Embryonic facial prominence (tissue), 1 donor: ENCODE measurements around the gene UGT1A7.
"Not testable (repeated sequence)": the region's sequence is repeated elsewhere in the genome, so short reads cannot be mapped to it uniquely, and the experiment has no call there.

Source experiments
- DNase-seq: peaks from one replicate; pipeline ENCODE4 v3.0.0-alpha.2; 2016; ENCODE audit errors: extremely low spot score

UGT1A7 gene

DNA sequence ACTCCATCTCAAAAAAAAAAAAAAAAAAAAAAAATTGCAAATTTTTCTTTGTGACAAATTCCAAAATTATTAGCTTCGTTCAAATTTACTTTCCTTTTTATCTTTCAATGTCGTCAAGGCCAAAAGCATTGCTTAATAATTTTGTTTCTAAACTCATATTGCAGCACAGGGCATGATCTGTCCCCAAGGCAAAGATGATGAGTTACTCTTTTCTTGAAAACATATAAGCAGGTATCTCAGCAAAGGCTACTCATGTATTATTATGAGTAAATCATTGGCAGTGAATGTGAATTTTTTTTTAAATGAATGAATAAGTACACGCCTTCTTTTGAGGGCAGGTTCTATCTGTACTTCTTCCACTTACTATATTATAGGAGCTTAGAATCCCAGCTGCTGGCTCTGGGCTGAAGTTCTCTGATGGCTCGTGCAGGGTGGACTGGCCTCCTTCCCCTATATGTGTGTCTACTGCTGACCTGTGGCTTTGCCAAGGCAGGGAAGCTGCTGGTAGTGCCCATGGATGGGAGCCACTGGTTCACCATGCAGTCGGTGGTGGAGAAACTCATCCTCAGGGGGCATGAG is at the start of gene UGT1A7:
TSS of gene UGT1A7 (plus strand) at position 381 of the 579 bp plus-strand sequence. CDS start at position 418, 37 bp downstream.
- no peak for DNase-seq

DNA sequence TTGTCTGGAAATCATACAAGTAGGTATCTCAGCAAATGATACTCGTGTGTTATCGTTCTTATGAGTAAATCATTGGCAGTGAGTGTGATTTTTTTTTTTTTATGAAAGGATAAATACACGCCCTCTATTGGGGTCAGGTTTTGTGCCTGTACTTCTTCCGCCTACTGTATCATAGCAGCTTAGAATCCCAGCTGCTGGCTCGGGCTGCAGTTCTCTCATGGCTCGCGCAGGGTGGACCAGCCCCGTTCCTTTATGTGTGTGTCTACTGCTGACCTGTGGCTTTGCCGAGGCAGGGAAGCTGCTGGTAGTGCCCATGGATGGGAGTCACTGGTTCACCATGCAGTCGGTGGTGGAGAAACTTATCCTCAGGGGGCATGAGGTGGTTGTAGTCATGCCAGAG is 45.4 kb upstream of the UGT1A7 start, which contains the start of gene UGT1A10:
TSS of gene UGT1A10 (plus strand) at position 143 of the 400 bp plus-strand sequence. CDS start at position 218, 75 bp downstream.
- not testable (repeated sequence) for DNase-seq

DNA sequence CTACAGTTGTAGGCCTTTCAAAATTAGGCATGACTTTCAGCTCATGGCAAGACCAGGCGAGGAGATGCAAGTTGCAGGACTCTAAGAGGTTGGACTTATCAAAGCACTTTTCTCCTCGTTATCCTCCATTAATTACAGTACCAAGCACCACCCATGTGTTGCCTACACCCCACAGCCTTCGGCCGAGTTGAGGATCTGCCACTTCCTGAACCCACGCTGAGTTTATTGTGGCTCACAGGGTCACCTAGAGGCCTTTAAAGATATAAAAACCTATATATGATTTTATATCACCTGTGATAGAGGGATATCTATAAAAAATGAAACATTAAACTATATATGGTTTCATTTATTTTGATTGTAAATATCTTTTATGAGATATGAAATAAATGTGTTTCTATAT is 42.9 kb upstream of the UGT1A7 start:
- no peak for DNase-seq

DNA sequence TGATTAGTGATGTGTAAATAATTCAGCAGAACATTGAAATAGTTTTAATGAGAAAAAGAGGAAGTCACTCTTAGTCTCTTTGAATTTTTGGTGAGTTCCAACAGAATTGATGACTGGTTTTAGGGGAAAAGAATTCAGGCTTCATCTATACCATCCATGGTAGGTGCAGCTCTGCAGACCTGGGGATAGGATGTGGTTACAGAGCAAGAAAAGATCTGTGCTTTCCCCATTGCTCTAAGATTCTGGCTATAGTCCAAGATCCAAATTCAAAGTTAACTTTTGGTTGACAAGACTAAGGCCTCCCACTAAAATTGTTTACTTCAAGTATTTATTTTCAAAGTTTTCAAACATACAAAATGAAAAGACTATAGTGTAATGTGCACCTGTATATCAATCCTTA is 41.8 kb upstream of the UGT1A7 start:
- DNase-seq = no peak

DNA sequence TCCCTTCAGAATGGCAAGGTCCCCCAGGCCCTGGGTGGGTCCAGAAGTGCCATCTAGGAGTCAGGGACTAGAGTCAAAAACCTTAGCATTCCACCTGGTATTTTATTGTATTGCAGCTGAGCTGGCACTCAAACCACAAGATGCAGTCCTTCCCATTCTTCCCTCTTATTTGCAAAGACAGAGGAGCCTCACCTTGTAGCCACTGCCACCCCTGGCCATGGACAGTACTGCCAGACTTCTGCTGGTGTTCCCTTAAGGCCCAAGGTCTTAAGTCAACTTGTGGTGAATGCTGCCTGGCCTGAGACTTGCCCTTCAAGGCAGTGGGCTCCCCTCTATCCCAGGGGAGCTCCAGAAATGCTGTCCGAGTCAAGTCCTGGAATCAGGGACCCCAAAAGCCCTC is 38.6 kb upstream of the UGT1A7 start:
- DNase-seq = no peak

DNA sequence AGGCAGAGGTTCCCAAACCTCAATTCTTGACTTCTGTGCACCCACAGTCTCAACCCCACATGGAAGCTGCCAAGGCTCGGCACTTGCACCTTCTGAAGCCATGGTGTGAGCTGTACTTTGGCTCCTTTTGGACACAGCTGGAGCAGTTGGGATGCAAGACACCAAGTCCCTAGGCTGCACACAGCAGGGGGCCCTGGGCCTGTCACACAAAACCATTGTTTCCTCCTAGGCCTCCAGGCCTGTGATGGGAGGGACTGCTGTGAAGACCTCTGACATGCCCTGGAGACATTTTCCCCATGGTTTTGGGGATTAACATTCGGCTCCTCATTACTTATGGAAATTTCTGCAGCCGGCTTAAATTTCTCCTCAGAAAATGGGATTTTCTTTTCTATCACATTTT is 35.7 kb upstream of the UGT1A7 start:
- DNase-seq = not testable (repeated sequence)

DNA sequence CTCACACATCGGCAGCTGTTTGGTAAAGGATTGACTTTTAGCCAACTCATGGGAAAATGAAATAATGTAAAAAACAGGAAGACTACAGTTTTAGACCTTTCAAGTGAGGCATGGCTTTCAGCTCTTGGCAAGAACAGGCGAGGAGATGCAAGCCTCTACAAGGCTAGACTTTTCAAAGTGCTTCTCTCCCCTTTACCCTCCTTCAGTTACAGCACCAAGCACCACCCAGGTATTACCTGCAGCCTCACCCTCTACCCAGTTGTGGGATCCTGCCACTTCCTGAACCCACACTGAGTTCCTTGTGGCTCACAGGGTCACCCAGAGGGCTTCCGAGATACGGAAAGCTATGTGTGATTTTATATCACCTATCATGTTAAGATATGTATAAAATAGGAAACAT is 30.7 kb upstream of the UGT1A7 start:
- DNase-seq = no peak

DNA sequence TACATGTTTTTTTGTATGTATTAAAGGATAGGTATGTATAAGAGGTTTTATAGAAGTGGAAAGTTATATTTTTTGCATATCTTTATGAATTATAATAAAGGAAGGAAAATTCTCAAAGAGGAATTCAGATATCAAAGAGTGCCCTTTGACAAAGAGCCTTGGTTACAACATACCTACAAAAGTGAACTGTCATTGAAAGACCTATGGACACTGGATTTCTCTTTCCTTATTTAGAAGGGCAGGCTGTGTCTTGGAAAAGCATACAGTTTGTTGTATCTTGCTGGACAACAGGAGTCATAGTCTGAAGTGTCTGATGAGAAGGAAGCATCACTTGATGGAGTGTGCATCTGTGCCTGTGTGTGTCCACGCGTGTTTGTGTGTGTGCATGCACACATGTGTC is 30.3 kb upstream of the UGT1A7 start:
- DNase-seq = no peak

DNA sequence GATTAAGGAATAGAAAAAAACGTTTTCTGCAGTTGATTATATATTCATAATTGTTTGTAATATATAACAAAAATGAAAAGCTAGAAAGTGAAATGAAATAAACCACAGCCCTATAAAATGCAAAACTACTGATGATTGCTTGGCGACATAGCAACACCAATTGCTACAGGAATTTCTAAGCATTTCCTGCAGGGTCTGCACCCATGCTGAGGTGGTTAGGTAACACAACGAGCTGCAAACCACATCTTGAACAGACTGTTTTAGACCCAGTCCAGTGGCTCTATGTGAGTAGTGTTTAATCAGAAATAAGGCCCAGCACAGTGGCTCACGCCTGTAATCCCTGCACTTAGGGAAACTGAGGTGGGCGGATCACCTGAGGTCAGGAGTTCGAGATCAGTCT is 27.2 kb upstream of the UGT1A7 start:
- DNase-seq = no peak

DNA sequence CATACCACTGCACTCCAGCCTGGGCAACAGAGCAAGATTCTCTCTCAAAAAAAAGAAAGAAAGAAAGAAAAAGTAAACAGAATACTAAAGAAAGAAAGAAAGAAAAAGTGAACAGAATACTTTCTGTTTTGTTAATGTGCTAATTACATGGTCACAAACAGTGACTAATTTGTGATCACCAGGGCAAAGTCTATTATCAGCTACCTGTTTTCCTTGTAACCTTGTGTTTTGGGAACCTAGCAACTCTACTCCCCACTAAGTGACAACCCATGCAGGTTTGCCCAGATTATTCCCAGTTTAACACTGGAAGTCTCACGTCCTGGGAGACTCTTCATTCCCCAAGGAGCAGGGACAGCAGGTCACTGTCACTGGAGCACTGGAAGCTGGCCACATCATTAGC is 26.7 kb upstream of the UGT1A7 start:
- DNase-seq = no peak

DNA sequence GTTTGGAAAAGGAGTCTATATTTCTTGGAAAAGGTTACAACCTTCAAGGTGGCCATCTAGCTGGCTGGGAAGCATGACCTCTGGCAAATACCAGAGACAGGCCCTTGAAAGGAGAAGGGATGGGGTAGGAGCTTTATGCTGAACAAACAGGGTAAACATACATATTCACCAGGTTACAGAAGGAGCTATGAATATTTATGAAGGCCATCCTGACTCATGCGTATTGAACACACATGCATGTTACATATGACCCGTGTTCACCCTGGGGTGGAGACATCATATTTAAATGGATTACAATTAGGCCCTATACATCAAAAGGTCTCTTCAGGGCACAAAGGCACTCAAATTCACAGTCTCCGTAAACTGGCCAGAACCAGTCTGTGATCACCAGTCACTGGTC is 25.8 kb upstream of the UGT1A7 start:
- DNase-seq = not testable (repeated sequence)

DNA sequence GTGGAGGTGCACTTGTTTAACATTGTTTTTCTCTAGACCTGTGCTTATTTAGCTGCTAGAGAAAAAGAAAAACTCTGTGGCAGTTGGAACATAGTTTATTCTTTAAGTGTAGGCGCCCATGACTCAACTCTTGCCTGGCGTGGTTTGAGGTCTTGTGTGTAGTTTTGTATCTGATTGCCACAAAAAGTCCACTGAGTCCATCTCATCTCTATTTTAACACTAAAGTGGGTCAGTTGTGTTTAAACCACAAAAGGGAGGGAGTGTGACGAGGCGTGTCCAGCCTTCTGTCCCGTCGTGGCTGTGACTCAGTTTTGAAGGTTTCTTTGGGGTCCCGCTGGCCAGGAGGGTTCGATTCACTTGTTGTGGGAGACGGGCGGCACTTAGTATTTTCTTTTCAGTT is 25.3 kb upstream of the UGT1A7 start:
- DNase-seq = no peak

DNA sequence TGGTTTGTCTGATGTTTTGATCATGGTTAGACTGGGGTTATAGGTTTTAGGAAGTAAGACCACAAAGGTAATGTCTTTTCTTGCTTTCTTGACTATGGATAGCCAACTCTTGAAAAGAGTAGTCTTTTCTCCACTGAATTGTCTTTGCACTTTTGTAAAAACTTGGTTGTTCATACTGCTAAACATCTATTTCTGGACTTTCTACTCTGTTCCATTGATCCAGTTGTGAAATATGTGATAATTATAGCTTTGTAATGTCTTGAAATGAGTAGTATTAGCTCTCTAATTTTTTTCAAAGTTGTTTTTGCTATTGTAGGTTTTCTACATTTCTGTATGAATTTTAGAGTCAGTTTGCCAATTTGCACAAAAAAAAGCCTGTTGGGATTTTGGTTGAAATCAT is 23.1 kb upstream of the UGT1A7 start:
- no peak for DNase-seq

DNA sequence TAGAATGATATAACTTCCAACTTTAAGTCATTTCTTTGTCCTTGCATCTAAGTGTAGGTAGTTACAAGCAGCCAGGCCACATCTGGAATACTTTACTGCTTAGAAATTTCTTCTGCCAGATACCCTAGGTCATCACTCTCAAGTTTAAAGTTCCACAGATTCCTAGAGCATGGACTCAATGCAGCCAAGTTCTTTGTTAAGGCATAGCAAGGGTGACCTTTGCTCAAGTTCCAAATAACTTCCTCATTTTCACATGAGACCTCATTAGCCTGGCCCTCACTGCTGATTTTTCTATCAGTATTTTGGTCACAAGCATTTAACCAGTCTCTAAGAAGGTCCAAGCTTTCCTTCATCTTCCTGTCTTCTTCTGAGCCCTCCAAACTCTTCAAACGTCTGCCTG is 17.8 kb upstream of the UGT1A7 start:
- DNase-seq = no peak

DNA sequence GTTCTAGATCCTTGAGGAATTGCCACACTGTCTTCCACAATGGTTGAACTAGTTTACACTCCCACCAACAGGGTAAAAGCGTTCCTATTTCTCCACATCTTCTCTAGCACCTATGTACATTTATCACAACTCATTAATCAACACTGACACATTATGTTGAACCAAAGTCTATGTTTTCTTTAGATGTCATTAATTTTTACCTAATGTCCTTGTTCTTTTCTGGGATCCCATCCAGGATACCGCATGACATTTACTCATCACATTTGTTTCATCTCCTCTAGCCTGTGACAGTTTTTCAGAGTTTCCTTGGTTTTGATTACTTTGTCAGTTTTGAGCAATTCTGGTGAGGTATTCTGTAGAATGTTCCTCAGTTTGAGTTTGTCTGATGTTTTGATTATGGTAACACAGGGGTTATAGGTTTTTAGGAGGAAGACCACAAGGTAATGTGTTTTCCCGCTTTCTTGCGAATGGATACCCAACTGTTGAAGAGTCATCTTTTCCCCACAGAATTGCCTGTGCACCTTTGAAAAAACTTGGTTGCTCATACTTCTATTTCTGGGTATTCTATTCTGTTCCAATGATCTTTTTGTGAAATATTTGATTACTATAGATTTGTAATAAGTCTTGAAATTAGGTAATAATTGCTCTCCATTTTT is 13.0 kb upstream of the UGT1A7 start:
- no peak for DNase-seq

DNA sequence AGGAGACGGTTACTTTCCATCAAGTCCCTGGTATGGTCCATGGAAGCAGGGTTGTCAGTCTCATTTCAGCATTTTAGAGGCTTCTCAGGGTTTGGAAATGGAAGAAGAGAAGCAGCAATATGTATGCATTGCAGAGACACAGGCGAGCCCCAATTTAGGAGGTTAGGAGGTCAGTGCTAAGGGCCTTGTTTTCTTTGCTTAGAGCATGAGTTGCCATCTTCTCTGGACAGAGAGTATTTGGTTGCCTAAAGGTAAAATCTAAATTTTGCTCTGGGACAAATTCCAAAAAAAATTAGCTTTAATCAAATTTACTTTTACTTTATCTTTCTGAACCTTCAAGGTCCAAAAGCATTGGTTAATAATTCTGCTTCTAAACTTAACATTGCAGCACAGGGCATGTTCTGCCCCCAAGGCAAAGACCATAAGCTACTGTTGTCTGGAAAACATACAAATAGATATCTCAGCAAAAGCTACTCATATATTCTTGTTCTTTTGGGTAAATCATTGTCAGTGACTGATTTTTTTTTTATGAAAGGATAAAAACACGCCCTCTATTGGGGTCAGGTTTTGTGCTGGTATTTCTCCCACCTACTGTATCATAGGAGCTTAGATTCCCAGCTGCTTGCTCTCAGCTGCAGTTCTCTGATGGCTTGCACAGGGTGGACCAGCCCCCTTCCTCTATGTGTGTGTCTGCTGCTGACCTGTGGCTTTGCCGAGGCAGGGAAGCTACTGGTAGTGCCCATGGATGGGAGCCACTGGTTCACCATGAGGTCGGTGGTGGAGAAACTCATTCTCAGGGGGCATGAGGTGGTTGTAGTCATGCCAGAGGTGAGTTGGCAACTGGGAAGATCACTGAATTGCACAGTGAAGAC is 10.2 kb upstream of the UGT1A7 start, which contains the start of gene UGT1A9:
TSS of gene UGT1A9 (plus strand) at position 609 of the 872 bp plus-strand sequence. CDS start at position 646, 37 bp downstream.
- DNase-seq = no peak

DNA sequence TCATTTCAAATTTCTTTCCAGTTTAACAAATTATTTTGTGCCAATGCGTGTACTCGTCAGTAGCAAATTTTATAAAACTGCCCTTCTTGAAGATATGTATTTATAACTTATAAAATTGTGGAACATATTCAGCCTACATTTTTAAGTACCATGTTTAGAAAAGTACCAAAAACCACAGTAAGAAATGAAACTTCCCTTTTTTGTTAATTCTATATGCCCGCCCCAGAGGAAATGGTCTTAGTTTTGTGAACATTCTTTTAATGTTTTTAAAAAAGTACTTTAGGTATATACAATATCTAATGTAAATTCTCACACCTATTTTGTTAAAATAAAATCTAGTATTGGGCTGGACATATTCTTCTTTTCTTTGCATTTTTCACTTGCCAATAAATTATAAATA is 8.8 kb upstream of the UGT1A7 start:
- no peak for DNase-seq

DNA sequence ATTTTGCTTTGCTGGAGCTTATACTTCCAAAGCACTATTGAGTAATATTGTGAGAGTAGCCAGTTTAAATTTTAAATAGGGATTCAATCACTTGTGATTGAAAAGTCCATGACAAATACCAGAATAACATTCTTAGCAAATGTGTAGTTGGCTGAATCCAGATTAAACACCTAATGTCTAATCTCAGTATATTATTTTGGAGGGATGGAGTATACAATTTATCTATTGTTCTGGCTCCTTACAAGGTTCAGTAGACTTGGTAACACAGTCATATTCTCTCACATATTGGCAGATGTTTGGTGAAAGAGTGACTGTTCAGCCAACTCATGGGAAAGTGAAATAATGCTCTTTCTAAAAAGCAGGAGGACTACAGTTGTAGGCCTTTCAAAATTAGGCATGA is 7.8 kb upstream of the UGT1A7 start:
- no peak for DNase-seq

DNA sequence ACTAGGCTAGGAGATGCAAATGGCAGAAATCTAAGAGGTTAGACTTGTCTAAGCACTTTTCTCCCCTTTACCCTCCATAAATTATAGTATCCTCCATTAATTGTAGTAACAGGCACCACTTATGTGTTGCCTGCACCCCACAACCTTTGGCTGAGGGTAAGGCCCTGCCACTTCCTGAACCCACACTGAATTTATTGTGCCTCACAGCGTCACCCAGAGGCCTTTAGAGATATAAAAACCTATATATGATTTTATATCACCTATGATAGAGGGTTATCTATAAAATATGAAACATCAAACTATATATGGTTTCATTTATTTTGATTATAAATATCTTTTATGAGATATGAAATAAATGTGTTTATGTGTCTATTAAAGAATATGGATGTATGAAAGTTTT is 7.4 kb upstream of the UGT1A7 start:
- DNase-seq = no peak

DNA sequence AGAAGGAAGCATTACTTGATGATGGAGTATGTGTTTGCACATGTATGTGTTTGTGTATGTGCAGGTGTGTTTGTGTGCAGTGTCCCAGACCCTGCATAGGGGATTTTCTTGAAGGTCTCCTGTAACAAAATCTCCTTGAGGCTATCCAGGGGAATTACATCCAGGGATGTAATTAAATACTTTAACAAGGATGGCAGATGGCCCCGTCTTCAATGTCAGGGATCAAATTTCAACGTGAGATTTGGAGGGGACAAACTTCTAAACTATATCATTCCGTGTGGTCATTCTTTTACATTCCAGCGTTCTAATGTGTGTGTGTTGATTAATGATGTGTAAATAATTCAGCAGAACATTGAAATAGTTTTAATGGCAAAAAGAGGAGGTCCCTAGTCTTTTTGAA is 6.7 kb upstream of the UGT1A7 start:
- DNase-seq = no peak

DNA sequence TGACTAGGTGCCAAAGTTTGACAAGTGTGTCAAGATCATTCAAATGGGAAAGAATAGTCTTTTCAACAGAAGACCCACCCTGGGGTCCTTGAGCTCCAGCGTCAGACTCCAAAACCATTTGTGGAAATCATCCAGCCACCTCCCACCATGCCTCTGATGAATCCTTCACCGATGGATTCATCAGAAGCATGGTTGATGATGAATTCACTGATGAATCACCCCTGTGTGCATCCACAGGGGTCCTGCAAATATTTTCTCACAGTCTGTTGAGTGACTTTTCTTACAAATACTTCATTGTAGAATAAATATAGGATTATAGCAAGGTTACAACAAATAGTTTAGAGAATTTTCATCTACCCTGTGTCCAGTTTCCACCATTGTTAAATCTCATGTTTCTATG is 5.7 kb upstream of the UGT1A7 start:
- DNase-seq = no peak

DNA sequence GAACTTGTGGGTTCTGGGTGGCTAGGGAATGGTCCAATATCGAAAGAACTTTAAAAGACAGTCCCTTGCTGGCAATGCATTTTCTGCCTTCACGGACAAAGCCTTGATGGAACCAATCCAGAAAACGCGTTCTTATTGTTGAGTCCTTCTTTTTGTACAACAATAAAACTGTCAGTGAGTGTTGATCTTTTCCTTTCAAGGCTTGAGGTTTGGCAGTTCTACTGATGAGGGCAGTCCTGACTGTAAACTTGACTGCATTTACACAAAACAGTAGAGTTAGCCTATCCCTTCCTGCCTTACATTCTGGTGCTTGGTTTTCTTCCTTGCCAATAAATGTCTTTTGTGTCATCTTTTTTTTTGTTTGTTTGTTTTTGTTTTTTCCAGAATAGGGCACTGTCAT is 2.5 kb upstream of the UGT1A7 start:
- DNase-seq = no peak
